HG03159 (cell line): ENCODE measurements around the gene SUPT5H.

ENCODE experiments used
- ATAC-seq: cut with Tn5 transposase; IDR thresholded peaks from one replicate; pipeline ENCODE4 v1.9.1; 2021; ENCODE audit warnings: mild to moderate bottlenecking, moderate library complexity; ENCODE audit not compliant: unreplicated experiment

The SUPT5H gene

GRCh38 chr19:39409208-39410016 is 36.0 kb upstream of the SUPT5H start:
- no peak for ATAC-seq

GRCh38 chr19:39410017-39410830 is 35.2 kb upstream of the SUPT5H start:
- no peak for ATAC-seq

GRCh38 chr19:39410831-39411080 is 34.6 kb upstream of the SUPT5H start:
- no peak for ATAC-seq

- ATAC-seq = no peak
These were observed 34.1 kb upstream of the SUPT5H start for GRCh38 chr19:39411081-39411831.

- peak; percentile 21 for ATAC-seq
These were observed 33.6 kb upstream of the SUPT5H start for GRCh38 chr19:39411832-39412099.

GRCh38 chr19:39412100-39412866 is 33.1 kb upstream of the SUPT5H start, which contains the start of gene PLEKHG2:
TSS of gene PLEKHG2 (plus strand) at chr19:39412669. CDS start at chr19:39414087, 1,418 bp downstream.
- peak; percentile 55 for ATAC-seq

- ATAC-seq = no peak
These were observed 32.5 kb upstream of the SUPT5H start for GRCh38 chr19:39412867-39413271.

GRCh38 chr19:39413272-39413910 is 32.0 kb upstream of the SUPT5H start:
- no peak for ATAC-seq

- no peak for ATAC-seq
These were observed 31.3 kb upstream of the SUPT5H start for GRCh38 chr19:39413911-39414608.

- ATAC-seq = no peak
These were observed 30.0 kb upstream of the SUPT5H start for GRCh38 chr19:39415111-39416046.

- ATAC-seq = no peak
These were observed 28.9 kb upstream of the SUPT5H start for GRCh38 chr19:39416152-39417120.

GRCh38 chr19:39417463-39418181 is 27.8 kb upstream of the SUPT5H start:
- ATAC-seq = no peak

GRCh38 chr19:39419003-39419402 is 26.4 kb upstream of the SUPT5H start:
- no peak for ATAC-seq

- no peak for ATAC-seq
These were observed 24.6 kb upstream of the SUPT5H start for GRCh38 chr19:39420769-39421168.

GRCh38 chr19:39422020-39422419 is 23.4 kb upstream of the SUPT5H start:
- ATAC-seq = no peak

GRCh38 chr19:39423258-39424086 is 21.9 kb upstream of the SUPT5H start:
- no peak for ATAC-seq
